Subcutaneous adipose tissue (tissue), 4 donors: ENCODE data around the gene DNMT3A. TPM values are rescaled to one million over a fixed set of nuclear protein-coding genes. Genes with fewer than 3 reads are reported as not detected.

Source experiments
- total RNA-seq, 4 donors: library from RNA; depleted of rRNA; stranded (reverse); fragments of >200 nt; gene quantifications; one replicate each; pipeline ENCODE4 v1.1.0, GENCODE V29; 2016
- TF ChIP-seq, protein P1 (sequence below): fragments of 450-650 bp; IDR thresholded peaks from one replicate; pipeline ENCODE4 v1.5.1; 2016; ENCODE audit warnings: low read depth, mild to moderate bottlenecking, control low read depth, antibody characterized with exemption, moderate library complexity

Gene DNMT3A
- total RNA-seq, 4 donors from 2014 or later = 8.3 to 10.7 (median 10.0) TPM

DNA sequence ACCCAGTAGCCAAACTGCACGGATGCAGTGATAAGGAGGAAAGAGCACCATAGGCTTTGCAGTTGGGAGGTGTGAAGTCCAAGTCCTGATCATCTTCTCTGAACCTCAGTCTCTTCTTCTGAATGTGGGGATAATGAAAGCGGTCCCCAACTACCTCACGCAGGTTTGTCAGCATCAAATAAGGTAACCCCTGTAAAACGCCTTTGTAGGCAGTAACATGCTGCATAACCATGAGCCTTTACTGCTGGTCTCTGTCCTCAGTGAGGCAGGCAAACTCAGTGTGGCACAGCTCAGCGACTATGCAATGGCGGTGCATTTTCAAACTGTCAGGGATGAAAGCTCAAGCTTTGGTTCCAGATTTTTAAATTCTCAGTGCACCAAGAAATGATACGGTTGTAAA, 46.1 kb downstream of the DNMT3A start:
- TF ChIP-seq, protein P1, sequence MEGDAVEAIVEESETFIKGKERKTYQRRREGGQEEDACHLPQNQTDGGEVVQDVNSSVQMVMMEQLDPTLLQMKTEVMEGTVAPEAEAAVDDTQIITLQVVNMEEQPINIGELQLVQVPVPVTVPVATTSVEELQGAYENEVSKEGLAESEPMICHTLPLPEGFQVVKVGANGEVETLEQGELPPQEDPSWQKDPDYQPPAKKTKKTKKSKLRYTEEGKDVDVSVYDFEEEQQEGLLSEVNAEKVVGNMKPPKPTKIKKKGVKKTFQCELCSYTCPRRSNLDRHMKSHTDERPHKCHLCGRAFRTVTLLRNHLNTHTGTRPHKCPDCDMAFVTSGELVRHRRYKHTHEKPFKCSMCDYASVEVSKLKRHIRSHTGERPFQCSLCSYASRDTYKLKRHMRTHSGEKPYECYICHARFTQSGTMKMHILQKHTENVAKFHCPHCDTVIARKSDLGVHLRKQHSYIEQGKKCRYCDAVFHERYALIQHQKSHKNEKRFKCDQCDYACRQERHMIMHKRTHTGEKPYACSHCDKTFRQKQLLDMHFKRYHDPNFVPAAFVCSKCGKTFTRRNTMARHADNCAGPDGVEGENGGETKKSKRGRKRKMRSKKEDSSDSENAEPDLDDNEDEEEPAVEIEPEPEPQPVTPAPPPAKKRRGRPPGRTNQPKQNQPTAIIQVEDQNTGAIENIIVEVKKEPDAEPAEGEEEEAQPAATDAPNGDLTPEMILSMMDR = no peak

DNA sequence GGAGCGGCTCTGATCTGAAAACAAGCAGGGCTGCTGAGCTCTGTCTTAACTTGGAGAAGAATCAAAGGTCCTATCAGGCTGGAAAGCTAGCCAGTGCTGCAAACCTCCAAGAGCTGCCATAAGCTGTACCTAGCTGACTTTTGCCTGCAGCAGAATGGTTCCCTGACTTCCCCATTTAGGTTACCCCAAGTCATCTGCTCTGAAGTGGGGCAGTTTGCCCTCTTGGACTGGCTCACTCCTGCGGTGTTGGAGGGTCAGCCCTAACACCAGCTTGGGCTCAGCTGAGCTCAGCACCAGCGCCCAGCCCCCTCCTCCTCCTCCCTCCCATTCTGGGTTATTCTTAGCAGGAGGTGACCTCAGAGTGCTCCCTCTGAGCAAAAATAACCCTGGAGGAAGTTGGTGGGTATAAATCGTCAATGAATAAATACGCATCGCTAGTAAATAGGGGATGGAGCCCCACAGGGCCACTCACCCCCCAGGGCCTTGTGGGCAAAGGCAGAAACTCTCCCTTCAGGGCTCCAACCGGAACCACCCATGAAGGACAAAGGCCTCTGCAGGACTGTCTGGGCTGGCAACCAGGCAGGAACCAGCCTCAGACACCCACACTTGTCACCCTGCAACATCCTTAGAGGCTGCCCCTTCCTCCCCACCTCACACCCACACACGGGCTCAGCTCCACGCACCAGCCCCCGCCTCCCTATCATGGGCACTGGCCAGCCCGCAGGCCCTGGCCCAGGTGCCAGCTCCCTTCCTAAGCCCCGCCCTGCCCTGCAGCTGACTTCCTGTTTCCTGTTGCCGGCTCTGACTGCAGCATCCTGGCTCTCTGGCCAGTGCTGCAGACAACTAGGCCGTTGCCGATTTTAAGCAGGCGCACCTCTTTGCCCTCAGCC, 46.9 kb downstream of the DNMT3A start:
- TF ChIP-seq, protein P1 = no peak

DNA sequence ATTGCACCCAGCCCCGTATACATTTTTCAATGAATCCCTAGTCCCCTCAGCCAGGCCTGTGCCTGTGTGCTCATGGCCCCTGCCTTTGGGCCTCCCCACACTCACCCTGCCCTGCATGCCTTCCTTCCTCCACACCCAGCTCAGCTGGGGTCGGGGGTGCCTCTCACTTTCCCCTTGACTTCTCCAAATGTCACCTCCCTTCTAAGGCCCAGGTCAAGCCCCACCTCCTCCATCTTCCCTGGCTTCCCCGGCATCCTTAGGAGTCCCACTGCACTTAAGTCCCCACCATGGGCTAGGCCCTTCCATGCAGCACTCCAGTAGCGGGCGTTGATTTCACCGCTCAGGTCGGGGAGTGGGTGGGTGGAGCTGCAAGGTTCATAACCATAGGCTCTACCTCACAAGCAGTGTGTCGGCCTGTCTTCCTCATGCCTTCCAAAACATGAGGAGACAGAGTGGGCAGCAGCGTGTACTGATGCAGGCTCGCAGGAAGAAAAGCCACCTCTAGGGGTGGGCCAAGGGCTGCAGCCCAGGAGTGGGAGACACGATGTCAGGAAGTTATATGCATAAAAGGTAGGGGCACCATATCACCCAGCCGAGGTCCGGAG, 47.7 kb downstream of the DNMT3A start:
- TF ChIP-seq, protein P1 = no peak

DNA sequence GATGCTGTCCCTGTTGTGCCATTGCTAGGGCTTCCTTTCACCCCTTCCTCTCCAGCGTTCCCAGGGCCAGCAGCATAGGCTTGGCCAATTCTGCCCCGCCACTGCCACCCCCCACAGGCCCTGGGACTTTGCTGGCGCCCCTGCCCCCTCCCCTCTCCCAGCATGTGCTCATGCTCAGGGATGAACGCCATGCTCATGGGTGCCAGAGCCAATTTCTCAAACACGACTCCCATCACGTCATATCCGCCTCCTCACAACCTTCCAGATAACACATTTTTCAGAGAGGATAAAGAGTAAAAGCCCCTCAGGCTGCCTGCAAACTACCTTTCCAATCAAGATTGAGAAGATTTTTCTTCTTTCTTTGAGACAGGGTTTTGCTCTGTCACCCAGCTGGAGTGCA, 48.6 kb downstream of the DNMT3A start:
- TF ChIP-seq, protein P1 = no peak

DNA sequence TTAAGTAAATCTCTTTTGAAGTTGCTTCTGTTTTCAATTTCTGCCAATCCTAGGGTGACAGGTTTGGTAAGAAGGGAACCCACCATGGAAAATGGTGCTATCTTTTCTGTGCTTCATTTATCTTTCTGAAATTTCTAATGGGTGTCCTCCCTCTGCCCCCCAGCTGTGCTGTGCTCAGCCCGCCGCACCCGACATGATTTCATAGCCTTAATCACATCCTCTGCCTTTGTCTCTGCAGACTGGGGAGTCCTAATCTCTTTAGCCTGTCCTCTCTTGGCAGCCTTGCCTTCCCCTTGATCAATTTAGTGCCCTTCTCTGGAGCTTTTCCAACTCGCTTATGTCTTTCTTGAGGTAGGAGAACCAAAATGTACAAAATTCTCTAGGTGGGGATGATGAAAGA, 49.3 kb downstream of the DNMT3A start:
- TF ChIP-seq, protein P1 = no peak

DNA sequence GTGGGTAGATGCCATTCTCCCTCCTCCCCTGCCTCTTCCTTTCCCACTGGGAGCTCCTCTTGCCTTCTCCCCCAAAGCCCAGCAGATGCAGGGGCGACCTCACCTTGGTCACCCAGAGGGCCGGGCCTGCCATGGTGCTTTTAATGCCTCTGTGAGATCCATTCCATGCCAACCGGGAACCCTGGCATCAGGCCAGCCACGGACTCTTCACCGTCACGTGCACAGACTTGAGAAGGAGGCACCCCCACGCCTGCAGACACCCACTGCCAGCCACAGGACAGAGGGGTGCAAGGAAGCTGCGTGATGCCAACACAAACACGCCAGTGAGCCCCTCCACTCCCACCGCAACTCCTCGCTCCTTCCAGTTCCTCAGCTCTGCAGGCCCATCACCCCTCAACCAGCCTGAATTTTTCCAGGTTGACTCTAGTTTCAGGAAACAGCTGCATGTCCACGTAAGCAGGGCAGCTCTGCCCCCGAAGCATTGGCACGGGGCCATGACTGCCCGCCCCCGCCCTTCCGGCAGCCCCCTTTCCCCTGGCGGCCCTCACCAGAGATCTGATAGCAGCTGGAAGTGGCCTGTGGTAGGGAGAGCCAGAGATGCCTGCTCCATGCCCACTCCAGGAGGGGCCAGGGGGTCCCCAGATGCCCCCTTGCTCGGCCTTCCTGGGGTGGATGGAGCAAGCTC, 50.8 kb downstream of the DNMT3A start:
- TF ChIP-seq, protein P1 = no peak

DNA sequence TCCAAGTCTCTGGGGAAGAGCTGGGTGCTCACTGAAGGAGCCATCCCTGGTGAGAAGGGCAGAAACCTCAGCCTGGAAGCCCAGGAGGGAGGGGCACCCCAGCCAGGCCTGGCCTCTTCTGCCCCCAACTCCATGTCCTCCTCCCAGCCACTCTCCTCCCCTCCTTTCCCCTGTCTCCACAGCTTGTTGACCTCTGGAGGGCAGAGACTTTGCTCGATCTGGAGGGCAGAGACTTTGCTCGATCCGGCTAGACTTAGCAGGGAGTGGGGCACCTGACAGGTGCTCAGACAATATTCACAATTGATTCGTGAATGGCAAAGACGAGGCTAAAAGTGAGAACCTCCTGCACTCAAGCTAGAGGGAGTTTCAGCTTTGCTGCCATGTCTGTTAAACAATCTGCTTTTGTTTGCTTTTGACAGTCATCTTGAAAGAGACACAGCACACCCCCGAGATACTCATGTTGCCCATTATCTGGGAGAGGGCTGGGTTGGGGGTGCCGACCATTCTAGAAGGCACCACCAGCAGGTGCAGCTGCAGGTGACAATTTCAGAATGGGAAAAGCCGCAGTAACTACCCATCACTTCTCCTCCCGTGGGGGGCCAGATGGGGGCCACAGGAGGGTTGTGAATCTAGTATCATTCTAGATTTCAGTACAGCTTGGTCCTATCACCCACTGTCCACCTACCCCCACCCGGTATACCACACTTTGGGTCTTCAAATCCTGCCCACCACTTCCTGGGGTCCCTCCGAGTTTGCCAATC, 54.8 kb downstream of the DNMT3A start:
- TF ChIP-seq, protein P1 = no peak
